Stimulated activated CD8-positive, alpha-beta memory T cell treated with anti-CD3 and anti-CD28 coated beads, Interleukin-15, amount 100 ng/mL, for 1 hour (primary cell): ENCODE results near the gene ATG4B.

Experiments
- DNase-seq: peaks from one replicate; pipeline ENCODE4 v3.0.0-alpha.2; 2020; ENCODE audit warnings: low read depth

ATG4B gene

DNA sequence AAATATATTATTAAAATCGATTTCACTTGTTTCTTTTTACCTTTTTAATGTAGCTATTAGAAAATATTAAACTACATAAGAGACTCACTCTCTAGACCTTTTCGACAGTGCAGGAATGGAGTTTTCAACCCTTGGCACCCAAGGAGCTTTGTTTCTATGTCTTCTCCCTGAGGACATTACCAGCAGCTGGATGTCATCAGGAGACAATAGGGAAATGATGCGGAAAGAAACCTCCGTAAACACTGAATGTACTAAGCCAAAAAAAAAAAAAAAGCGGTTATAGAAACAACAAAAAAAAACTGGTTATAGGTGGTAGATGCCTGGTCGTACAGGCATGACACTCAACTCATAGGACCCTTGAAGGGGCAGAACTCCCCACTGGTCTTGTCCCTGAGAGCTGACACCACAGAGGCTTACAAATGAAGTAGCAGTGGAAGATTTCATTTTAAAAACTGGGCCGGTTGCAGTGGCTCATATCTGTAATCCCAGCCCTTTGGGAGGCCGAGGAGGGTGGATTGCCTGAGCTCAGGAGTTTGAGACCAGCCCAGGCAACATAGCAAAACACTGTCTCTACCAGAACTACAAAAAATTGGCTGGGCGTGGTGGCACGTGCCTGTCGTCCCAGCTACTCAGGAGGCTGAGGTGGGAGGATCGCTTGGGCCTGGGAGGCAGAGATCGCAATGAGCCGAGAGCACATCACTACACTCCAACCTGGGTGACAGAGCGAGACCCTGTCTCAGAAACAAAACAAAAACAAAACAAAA is 24.3 kb upstream of the ATG4B start:
- DNase-seq: no peak

DNA sequence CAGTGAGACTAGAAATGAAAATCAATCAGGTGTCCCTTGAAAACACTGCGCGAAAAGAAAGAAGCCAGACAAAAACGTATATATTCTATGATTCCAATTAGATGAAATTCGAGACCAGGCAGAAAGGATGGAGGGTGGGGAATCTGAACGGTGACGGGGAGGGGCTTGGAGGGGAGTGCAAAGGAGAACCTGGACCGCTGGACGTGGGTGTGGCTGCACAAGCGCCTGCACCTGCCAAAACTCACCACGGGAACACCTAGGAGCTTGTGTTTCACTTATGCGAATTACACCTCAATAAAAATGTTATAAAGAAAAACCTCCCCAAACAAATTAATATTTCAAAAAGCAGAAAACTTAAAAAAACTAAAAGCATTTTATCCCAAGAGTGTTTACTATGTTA is 22.5 kb upstream of the ATG4B start:
- no peak for DNase-seq

DNA sequence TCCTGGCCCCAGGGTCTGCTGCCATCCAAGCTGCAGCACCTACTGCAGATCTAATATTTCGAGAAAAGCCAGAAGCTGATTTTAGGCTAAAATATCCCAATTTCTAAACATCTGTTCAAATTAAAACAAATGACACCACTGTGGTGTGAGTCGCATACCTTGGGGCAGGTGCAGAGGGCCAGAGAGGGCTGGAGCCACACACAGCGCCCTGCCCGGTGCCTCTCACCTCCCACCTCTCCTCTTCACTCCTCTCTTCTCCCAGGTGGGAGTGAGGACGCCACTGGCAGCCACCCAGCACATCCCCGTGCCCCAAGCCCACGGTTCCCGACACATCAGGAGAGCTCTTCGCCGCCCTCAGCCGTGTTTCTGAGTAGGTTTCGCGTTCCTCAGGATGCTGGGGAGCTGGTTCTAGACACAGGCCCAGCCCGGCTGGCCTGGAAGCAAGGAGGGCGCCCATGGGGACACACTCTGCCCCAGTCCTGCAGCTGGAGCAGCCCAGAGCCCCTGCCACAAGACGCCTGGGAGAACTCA is 21.9 kb upstream of the ATG4B start:
- DNase-seq: no peak

DNA sequence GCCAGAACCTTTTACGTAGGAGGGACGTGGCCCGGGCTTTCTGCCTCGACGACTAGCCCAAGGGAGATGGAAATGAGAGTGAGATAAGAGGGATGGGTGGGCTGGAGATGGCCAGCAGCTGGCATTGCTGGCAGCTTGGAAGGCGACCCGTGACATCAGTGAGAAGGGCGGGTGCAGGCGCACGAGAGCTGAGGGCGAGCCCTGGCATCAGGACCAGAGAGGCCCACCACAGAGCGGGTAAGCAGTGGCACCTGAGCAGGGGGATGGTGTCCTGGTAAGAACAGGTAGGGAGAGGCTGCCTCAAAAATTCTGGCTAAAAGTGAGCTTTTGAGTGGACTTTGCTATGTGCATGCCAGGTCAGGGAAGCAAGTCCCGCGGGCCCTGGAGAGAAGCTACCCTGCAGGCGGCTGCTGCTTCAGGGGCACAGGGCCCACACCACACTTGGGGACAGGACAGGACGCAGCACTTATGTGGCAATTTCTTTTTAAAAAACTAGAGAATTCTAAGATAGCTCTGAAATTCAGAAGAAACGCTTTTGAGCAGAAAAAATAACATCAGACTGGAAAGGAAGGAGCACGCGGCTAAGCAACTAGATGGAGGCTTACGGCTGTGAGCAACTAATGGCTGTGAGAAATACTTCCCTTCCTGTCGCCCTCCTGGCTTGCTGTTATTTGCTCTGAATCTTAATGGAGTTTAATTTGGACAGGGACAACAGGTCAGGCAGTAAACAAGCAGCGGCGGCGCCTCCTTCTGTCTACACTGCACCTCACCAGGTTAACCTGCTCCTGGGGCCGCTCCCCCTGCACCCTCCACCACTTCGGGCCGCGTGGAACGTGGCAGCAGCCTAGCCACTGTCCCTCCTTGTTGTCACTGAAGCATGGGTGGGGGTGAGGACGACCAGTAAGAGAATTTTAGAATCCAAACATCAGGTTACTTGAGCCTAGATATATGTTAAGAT is 21.0 kb upstream of the ATG4B start:
- no peak for DNase-seq

DNA sequence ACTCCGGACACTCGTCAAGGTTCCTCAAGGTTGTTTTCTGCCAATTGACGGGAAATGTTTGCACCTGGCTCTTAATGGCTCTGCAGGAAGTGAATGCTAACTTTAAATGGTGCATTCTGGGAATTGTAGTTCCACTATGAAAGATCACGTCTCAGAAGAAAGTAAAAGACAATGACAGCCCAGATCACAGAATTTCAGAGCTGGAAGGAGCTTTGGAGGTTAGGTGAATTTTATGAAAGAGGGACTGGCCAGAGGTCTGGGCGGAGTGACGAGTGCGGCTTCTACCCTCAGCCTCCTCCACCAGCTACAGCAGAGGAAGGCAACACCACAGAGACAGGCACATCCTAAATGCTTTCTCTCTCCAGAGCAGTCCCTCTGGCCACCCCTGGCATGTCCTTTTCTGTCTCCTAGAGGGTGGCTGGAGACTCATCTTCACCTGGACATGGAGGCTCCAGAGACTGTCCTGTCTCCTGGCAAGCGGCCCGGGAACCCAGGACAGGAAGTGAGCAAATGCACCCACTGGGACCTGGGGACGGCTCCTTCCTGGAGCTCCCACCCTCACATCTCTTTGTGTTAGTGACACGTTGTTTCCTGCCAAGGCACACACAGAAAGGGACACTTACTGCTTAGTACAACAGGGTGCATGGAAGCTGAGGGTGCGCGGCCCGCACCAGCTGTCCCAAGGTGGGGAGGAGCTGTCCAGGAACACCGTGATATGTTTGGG is 19.9 kb upstream of the ATG4B start:
- DNase-seq: no peak

DNA sequence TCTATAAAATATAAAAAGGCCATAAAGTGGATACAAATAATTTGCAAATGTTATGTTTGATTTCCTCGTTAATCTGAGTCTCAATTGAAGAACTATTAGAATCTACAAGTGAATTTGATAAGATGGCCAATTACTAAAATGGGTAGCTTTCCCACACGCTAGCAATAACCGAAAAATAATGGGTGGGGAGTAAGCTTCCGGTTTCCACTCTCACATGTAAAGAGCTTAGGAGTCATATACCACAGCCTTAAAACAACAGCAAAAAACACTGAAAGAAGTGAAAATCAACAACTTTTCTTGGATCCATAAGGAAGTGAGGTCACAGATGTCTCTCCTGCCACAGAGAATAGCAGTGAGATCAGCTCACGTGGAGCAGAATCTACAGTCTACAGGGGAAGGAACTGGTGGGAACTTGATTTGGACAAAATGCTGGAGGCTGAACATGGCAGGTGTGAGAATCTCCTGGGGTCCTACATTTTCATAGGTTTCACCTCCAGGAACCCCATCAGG is 19.1 kb upstream of the ATG4B start:
- no peak for DNase-seq

DNA sequence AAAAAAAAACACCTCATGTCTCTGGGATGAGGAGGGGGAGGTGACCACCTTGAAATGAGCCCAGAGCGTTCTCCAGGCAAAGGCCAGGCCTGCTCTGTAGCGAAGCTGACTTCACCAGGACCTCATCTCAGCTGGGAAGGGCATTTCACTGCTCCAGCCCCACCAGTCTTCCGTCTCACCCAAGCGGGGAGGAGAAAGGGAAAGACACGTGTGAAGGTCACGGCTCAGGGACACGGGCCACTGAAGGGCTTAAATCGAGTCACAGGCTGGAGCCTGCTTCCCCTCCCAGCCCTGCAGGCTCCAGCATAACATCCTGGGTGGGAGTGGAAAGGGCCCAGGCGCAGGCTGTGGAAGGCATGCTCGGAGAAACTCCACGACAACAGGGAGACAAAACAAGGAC is 18.7 kb upstream of the ATG4B start:
- DNase-seq: no peak

DNA sequence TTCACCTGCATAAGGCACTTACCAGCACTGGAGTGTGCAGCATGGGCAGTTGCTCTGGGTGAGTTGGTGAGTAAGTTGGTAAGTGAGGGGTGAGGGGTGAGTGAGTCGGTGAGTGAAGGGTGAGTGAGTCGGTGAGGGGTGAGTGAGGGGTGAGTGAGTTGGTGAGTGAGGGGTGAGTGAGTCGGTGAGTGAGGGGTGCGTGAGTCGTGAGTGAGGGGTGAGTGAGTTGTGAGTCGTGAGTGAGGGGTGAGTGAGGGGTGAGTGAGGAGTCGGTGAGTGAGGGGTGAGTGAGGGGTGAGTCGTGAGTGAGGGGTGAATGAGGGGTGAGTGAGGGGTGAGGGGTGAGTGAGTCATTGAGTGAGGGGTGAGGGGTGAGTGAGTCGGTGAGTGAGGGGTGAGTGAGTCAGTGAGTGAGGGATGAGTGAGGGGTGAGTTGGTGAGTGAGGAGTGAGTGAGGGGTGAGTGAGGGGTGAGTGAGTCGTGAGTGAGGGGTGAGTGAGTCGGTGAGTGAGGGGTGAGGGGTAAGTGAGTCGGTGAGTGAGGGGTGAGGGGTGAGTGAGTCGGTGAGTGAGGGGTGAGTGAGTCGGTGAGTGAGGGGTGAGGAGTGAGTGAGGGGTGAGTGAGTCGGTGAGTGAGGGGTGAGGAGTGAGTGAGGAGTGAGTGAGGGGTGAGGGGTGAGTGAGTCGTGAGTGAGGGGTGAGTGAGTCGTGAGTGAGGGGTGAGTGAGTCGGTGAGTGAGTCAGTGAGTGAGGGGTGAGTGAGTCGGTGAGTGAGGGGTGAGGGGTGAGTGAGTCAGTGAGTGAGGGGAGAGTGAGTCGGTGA is 17.7 kb upstream of the ATG4B start:
- no peak for DNase-seq

DNA sequence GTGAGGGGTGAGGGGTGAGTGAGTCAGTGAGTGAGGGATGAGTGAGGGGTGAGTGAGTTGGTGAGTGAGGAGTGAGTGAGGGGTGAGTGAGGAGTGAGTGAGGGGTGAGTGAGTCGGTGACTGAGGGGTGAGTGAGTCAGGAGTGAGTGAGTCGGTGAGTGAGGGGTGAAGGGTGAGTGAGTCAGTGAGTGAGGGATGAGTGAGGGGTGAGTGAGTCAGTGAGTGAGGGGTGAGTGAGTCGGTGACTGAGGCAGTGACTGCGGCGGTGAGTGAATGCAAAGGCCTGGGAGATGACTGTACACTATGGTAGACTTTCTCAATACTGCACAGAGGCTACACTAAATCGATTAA is 17.1 kb upstream of the ATG4B start:
- no peak for DNase-seq

DNA sequence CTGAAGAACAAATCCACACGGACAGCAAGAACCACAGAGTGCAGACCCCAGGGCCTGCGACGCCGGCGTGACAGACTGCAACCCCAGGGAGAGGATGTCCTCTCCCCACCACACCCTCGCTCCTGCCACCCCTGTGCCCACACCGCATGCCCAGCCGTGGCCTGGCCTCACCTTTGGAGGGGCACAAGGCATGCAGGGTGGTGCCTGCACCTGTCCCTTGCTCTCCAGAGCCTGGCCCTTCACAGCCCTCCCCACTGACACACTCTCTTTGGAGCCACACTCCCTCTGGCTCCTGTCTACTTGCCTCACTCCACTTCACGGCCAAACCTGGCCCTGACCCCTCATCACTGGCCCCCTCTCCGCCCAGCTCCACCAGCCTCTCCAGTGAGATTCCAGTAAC is 9.8 kb upstream of the ATG4B start:
- no peak for DNase-seq

DNA sequence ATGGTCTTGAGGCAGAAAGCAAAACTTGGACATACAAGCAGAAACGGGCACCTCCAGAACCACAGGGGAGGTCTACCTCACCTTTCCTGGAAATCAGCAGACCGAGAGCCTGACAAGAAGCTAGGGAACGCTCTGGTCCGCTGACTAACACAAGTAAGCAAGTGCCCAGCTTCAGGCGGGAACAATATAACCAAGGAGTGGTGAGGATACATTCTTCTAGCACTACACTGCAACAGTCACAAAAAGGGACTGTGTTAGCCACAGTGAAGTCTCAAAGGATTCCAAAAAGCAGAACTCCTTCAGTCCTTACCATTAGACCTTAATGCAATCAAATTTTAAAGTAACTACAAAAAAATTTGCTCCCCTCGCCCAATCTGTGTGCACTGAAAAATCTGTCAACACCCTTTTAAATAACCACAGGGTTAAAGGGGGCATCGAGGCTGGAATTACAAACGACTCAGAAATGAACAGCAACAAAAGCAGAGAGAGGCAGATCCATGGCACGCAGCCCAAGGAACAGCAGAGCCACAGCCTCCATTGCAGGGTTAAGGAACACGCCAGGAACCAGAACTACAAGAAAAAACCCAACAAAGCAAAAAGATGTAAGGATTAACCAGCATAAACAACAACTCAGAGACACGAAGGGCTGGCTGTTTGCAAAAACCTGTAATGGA is 7.6 kb upstream of the ATG4B start:
- no peak for DNase-seq

DNA sequence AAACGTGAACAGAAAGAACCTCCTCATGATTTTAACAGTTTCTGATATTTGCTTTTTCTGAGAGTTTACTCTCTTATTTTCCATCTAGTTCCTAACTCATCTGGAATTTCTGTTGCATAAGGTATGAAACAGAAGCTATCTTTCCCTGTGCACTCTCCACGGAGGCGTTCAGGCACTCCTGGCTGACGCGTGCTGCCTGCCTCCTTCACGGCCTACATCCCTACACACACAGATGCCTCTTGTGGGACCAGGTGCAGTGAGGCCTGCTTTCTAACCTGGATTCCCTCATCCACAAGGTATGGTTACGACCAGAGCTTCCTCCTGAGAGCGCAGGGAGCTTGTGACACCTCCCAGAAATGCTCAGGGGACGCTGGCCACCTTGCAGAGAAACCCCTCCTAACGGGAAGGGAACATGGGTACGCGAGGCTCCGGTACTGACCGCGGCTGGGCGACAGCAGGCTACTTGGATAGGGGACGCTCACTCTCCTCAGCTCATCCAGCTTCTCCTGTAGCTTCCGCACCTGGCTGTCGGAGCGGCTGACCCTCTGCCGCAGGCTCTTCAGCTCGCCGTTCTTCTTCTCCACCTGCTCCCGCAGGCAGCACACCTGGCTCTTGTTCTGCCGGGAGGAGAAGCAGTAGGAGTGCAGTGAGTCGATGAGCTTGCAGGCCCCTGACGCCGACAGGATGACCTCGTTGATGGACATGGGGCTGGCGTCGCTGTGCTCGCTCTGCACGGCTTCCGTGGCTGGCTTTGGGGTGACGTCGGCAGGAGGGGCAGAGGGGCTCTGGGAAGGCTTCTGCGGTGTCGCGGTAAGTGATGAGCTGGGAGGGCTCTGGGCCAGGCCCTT is 4.8 kb upstream of the ATG4B start:
- DNase-seq: no peak

DNA sequence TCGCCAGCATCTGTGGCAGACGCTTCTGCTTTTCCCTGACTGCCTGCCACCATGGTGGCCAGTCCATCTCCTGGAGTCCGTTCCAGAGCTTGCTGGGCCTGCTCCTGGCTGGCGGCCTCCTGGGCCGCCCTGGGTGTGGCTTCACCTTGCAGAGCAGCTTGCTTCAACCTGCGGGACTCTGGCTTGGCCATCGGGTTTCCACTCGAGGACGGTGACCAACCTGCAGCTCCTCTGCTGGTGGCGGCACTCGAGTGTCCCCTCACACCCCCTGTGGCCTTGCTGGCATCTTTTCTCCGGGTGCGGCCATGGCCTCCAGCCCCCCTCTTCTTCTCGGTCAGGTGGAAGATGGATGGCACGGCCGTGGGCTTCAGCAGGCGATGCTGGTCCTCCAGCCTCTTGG is 3.9 kb upstream of the ATG4B start:
- no peak for DNase-seq

DNA sequence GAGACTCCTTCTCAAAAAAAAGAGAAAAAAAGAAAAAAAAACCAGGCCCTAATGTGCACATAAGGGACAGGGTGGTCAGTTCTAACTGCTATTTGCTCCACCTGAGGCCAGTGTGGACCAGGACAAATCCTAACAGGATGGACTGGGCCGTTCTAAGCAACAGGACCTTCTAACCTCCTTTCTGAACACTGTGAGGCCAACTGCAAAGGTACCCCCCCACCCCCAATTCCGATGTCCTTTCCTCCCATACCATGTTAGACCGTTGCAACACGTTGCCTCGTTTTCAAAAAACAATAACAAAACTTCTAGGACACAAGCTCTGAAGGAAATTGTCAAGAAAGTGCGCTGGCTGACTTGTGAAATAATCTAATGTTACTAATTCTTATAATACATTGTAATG is 1.7 kb upstream of the ATG4B start:
- DNase-seq: no peak

DNA sequence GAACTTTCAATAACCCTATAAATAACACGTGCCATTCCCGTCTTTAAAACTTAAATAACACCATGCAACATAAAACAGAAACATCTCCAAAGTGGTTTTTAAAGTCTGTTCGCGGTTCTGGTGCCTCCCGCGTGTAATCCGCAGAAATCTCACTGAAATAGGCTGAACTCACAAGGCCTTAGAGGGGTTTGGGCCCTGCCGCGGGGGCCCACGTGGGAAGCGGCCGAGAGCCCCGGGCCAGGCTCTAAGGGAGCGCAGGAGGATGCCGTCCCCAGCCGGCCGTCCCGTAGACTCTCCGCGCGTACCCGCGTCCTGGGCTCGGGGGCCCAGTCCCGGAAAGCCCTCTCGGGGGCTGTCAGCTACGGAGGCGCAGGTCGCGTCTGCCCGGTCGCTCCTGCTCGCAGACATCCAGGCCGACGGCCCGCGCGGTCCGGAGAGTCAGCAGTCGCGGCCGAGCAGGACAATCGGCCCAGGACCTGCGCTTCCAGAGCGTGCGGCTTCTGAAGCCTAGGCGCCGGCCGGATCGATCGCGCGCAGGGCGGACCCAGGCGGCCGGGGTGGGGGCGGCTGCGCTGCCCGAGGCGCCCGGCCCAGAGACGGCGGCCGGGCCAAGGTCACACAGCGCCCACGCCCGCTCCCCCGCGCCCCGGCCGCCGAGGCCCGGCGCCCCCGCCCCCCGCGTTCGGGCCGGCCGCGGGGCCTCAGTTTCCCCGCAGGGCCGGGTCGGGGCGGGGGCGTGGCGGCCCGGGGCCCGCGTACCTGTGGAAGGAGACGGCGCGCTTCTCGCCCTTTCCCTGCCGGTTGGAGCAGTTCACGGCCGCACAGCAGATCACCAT is 1.1 kb upstream of the ATG4B start:
- no peak for DNase-seq

DNA sequence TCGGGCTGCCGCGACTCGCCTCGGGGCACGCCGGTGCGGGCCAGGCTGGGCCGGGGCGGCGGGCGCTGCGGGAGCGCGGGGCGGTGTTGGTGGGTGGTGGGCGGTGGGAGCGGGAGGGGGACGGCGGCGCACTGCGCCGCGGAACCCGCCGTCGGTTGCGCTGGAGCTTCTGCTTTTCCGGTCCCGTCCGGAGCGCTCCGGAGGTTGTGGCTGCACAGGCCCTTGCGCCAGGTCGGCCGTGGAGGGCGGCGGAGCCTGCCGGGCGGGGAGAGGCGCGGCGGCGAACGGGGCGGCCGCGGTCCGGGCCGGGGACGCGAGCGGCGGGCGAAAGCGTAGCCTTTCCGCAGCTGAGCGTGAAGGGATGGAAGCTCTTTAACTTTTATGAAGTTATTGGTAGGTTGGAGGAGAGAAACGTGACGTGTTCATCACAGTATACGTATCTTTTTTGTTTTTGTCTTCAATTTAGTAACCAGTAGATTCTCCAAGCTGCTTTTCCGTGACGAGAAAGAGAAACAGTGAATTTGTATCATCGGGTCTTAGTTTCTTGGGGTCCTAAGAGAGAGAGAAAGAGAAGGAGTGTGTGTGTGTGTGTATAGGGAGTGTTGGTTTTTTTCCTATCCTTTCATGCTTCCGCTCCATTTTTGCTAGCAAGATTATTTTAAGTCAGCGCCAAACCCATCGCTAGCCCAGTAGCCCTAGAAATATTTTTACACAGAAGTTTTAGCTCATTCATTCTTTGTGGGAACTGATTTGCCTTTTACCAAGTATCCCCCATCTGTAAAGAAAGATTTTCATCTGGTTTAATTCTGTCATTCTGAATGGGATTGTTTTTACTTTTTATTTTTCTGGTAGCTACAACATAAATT is 535 bp downstream of the ATG4B start:
- no peak for DNase-seq

DNA sequence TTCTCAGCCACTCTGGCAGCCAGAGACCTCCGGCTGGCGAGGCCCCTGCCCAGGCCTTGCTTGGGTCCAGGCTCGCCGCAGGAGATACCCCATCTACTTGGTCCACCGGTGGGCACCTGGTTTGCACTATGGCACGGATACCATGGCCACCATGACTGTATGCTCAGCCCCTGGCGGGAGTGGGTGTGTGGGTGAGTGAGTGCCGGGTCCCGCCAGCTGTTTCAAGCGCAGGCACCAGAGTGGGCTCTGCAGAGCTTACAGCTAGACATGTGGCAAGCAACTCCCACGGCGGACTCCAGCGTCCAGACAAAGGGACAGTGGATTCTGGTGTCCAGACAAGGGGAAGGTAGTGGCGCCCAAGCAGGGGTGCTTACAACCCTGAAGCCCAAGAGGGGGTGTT is 1.4 kb downstream of the ATG4B start:
- DNase-seq: no peak

DNA sequence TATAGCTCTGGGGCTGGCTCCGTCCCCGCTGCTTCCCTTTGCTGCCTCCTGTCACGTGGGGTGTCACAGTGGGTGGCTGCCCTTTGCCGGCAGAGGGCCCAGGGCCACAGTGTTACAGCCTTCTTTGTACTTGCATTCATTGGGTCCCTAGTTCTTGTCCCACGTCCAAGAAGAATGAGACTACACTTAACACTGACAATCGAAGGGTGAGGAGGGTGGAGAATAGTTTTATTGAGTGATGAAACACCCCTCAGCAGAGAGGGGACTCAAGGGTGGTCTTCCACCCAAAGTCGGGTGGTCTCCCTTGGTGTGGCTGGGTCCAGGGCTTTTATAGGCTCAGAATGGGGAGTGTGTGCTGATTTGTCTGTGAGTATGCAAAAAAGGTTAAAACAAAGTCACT is 1.9 kb downstream of the ATG4B start:
- DNase-seq: no peak
